BLaER1 (cell line): ENCODE data around the gene TYW1.
"Not testable (repeated sequence)": the region's sequence is repeated elsewhere in the genome, so short reads cannot be mapped to it uniquely, and the experiment has no call there.

Source experiments
- H3K27ac ChIP-seq: shearing (Covaris generic); formaldehyde crosslinking; 2 replicates; pipeline ENCODE4 v1.8.1; 2022
- H3K27me3 ChIP-seq: shearing (Covaris generic); formaldehyde crosslinking; 2 replicates; pipeline ENCODE4 v1.8.1; 2022
- H3K36me3 ChIP-seq: shearing (Covaris generic); formaldehyde crosslinking; 2 replicates; pipeline ENCODE4 v1.8.1; 2022
- H3K4me1 ChIP-seq: shearing (Covaris generic); formaldehyde crosslinking; 2 replicates; pipeline ENCODE4 v1.8.1; 2022
- H3K4me2 ChIP-seq: shearing (Covaris generic); formaldehyde crosslinking; 2 replicates; pipeline ENCODE4 v1.8.1; 2022
- H3K4me3 ChIP-seq: shearing (Covaris generic); formaldehyde crosslinking; 2 replicates; pipeline ENCODE4 v1.8.1; 2022
- H3K9ac ChIP-seq: shearing (Covaris generic); formaldehyde crosslinking; 2 replicates; pipeline ENCODE4 v1.8.1; 2022
- H3K9me3 ChIP-seq: shearing (Covaris generic); formaldehyde crosslinking; 2 replicates; pipeline ENCODE4 v1.8.1; 2022
- H4K20me1 ChIP-seq: shearing (Covaris generic); formaldehyde crosslinking; 2 replicates; pipeline ENCODE4 v1.8.1; 2022

TYW1 gene

GRCh38 chr7:67143091-67143786 is 146.6 kb downstream of the TYW1 start:
- H3K4me1 ChIP-seq, H3K9ac ChIP-seq, H3K27ac ChIP-seq, H4K20me1 ChIP-seq, H3K4me3 ChIP-seq, H3K27me3 ChIP-seq, H3K4me2 ChIP-seq: not testable (repeated sequence)
- peaks cover 13% of the 10 kb centered on the region for H3K9me3 ChIP-seq
- peaks cover 17% of the 10 kb centered on the region for H3K36me3 ChIP-seq

- H3K9me3 ChIP-seq, H3K27ac ChIP-seq, H3K27me3 ChIP-seq, H3K4me1 ChIP-seq, H3K9ac ChIP-seq, H3K4me3 ChIP-seq, H4K20me1 ChIP-seq, H3K36me3 ChIP-seq, H3K4me2 ChIP-seq: not testable (repeated sequence)
Measured at GRCh38 chr7:67145581-67146193, 149.1 kb downstream of the TYW1 start.

- not testable (repeated sequence) for H3K4me1 ChIP-seq, H3K9me3 ChIP-seq, H3K4me2 ChIP-seq, H3K27me3 ChIP-seq, H3K27ac ChIP-seq, H4K20me1 ChIP-seq, H3K4me3 ChIP-seq, H3K9ac ChIP-seq
- peaks cover 28% of the 10 kb centered on the region; the same call in 1 of the 2 replicates for H3K36me3 ChIP-seq
Measured at GRCh38 chr7:67149131-67149530, 152.5 kb downstream of the TYW1 start.

GRCh38 chr7:67154374-67154773 is 157.7 kb downstream of the TYW1 start:
- not testable (repeated sequence) for H4K20me1 ChIP-seq, H3K4me3 ChIP-seq, H3K9ac ChIP-seq, H3K27ac ChIP-seq, H3K4me1 ChIP-seq, H3K27me3 ChIP-seq, H3K4me2 ChIP-seq
- Histone ChIP-seq H3K36me3 (peaks cover 40% of the 10 kb centered on the region), H3K9me3 (peaks cover 10% of the 10 kb centered on the region)

- Histone ChIP-seq H3K9me3 (peaks cover 10% of the 10 kb centered on the region), H3K36me3 (peaks cover 37% of the 10 kb centered on the region)
- not testable (repeated sequence) for H4K20me1 ChIP-seq, H3K27ac ChIP-seq, H3K4me1 ChIP-seq, H3K4me2 ChIP-seq, H3K4me3 ChIP-seq, H3K27me3 ChIP-seq, H3K9ac ChIP-seq
Measured at GRCh38 chr7:67156064-67156463, 159.4 kb downstream of the TYW1 start.

GRCh38 chr7:67163285-67163684 is 166.7 kb downstream of the TYW1 start:
- not testable (repeated sequence) for H4K20me1 ChIP-seq, H3K27me3 ChIP-seq
- H3K4me2 ChIP-seq = peak overlapping the region; percentile 30; the same call in 1 of the 2 replicates

GRCh38 chr7:67171151-67171550 is 174.5 kb downstream of the TYW1 start:
- not testable (repeated sequence) for H4K20me1 ChIP-seq, H3K36me3 ChIP-seq, H3K4me2 ChIP-seq, H3K9ac ChIP-seq, H3K27ac ChIP-seq, H3K4me1 ChIP-seq, H3K4me3 ChIP-seq, H3K9me3 ChIP-seq, H3K27me3 ChIP-seq

More at GRCh38 chr7:67163285-67163684, 166.7 kb downstream of the TYW1 start:
- not testable (repeated sequence) for H3K9ac ChIP-seq, H3K27ac ChIP-seq, H3K36me3 ChIP-seq, H3K4me3 ChIP-seq, H3K9me3 ChIP-seq
- peaks cover 10% of the 10 kb centered on the region; the same call in 1 of the 2 replicates for H3K4me1 ChIP-seq

- H3K4me3 ChIP-seq, H3K36me3 ChIP-seq, H3K4me2 ChIP-seq, H3K4me1 ChIP-seq, H3K27me3 ChIP-seq, H4K20me1 ChIP-seq, H3K27ac ChIP-seq, H3K9ac ChIP-seq, H3K9me3 ChIP-seq: not testable (repeated sequence)
Measured at GRCh38 chr7:67176730-67177129, 180.1 kb downstream of the TYW1 start.

- H3K4me3 ChIP-seq, H3K4me1 ChIP-seq, H3K36me3 ChIP-seq, H3K27me3 ChIP-seq, H3K4me2 ChIP-seq, H3K9ac ChIP-seq, H3K9me3 ChIP-seq, H3K27ac ChIP-seq, H4K20me1 ChIP-seq: not testable (repeated sequence)
Measured at GRCh38 chr7:67178915-67179688, 182.5 kb downstream of the TYW1 start.

GRCh38 chr7:67182956-67183750 is 186.5 kb downstream of the TYW1 start:
- not testable (repeated sequence) for H3K36me3 ChIP-seq, H4K20me1 ChIP-seq, H3K9me3 ChIP-seq, H3K27me3 ChIP-seq, H3K9ac ChIP-seq, H3K27ac ChIP-seq, H3K4me1 ChIP-seq, H3K4me2 ChIP-seq, H3K4me3 ChIP-seq

GRCh38 chr7:67184912-67185659 is 188.5 kb downstream of the TYW1 start:
- H3K27me3 ChIP-seq, H3K9me3 ChIP-seq, H3K36me3 ChIP-seq, H3K27ac ChIP-seq, H3K4me1 ChIP-seq, H3K4me2 ChIP-seq, H3K9ac ChIP-seq, H3K4me3 ChIP-seq, H4K20me1 ChIP-seq: not testable (repeated sequence)

GRCh38 chr7:67185660-67186129 is 189.1 kb downstream of the TYW1 start:
- H3K36me3 ChIP-seq, H3K4me3 ChIP-seq, H3K27me3 ChIP-seq, H4K20me1 ChIP-seq, H3K9ac ChIP-seq, H3K4me2 ChIP-seq, H3K9me3 ChIP-seq, H3K4me1 ChIP-seq, H3K27ac ChIP-seq: not testable (repeated sequence)

GRCh38 chr7:67189160-67189559 is 192.5 kb downstream of the TYW1 start:
- H3K27ac ChIP-seq, H3K4me2 ChIP-seq, H3K4me1 ChIP-seq, H3K9me3 ChIP-seq, H3K9ac ChIP-seq, H4K20me1 ChIP-seq, H3K36me3 ChIP-seq, H3K4me3 ChIP-seq, H3K27me3 ChIP-seq: not testable (repeated sequence)
